ENCODE results near the gene STRIP2.

- TF ChIP-seq POLR2A (IDR thresholded peaks at IDR 0.05) = no peak
- TF ChIP-seq CTCF (IDR thresholded peaks at IDR 0.05) = no peak
- TF ChIP-seq POLR2AphosphoS5 (IDR thresholded peaks at IDR 0.05) = no peak
These were observed 2.2 kb downstream of the STRIP2 start for GRCh38 chr7:129436335-129436923.
